ENCODE results near the gene SPINK1. TPM values are rescaled to one million over a fixed set of nuclear protein-coding genes. Genes with fewer than 3 reads are reported as not detected.
"Not testable (repeated sequence)": the region's sequence is repeated elsewhere in the genome, so short reads cannot be mapped to it uniquely, and the experiment has no call there.

SPINK1 gene
- total RNA-seq, 1 donor from 2014 or later: not detected

- DNase-seq: no peak
- Histone ChIP-seq H3K36me3 (no peaks in the 10 kb centered on the region), H3K27me3 (peaks cover 3% of the 10 kb centered on the region), H3K4me3 (no peak overlapping the region), H3K4me1 (no peaks in the 10 kb centered on the region), H3K9me3 (no peaks in the 10 kb centered on the region), H3K27ac (no peak overlapping the region)
- TF ChIP-seq CTCF (IDR thresholded peaks at IDR 0.05): peak; percentile 89
- intact Hi-C loops (cut with DNase I): loop anchor here (10.0 kb wide), 1 partner anchor 198 kb away; no protein-coding TSS in a partner anchor
- peak; percentile 93 for ATAC-seq
Observed at GRCh38 chr5:147822686-147823491, 8.6 kb downstream of the SPINK1 start.

GRCh38 chr5:147822222-147822621, 9.2 kb downstream of the SPINK1 start:
- not testable (repeated sequence) for ATAC-seq, DNase-seq
- intact Hi-C loops (cut with DNase I): loop anchor here (10.0 kb wide), 1 partner anchor 197 kb away; no protein-coding TSS in a partner anchor

GRCh38 chr5:147821766-147822165, 9.7 kb downstream of the SPINK1 start:
- H3K27me3 ChIP-seq: peaks cover 3% of the 10 kb centered on the region
- peak; percentile 58 for ATAC-seq
- H3K27ac ChIP-seq: no peak overlapping the region
- no peak for TF ChIP-seq CTCF (IDR thresholded peaks at IDR 0.05)
- intact Hi-C loops (cut with DNase I): loop anchor here (10.0 kb wide), 1 partner anchor 197 kb away; no protein-coding TSS in a partner anchor
- H3K36me3 ChIP-seq: no peaks in the 10 kb centered on the region
- H3K4me3 ChIP-seq: no peak overlapping the region
- DNase-seq: no peak
- H3K4me1 ChIP-seq: no peaks in the 10 kb centered on the region
- H3K9me3 ChIP-seq: no peaks in the 10 kb centered on the region

More at GRCh38 chr5:147822222-147822621, 9.2 kb downstream of the SPINK1 start:
- not testable (repeated sequence) for H3K36me3 ChIP-seq, H3K4me1 ChIP-seq, H3K9me3 ChIP-seq, H3K27me3 ChIP-seq, H3K4me3 ChIP-seq, H3K27ac ChIP-seq

- TF ChIP-seq CTCF (IDR thresholded peaks at IDR 0.05): no peak
- DNase-seq (no peak), ATAC-seq (no peak)
- Histone ChIP-seq H3K36me3 (no peaks in the 10 kb centered on the region), H3K4me1 (no peaks in the 10 kb centered on the region), H3K27ac (no peak overlapping the region), H3K4me3 (no peak overlapping the region), H3K27me3 (no peaks in the 10 kb centered on the region), H3K9me3 (no peaks in the 10 kb centered on the region)
- intact Hi-C loops (cut with DNase I): no loop called here
Observed at GRCh38 chr5:147819261-147819770, 12.2 kb downstream of the SPINK1 start.

- Histone ChIP-seq H3K27ac (no peak overlapping the region), H3K4me1 (no peaks in the 10 kb centered on the region), H3K9me3 (no peaks in the 10 kb centered on the region), H3K27me3 (no peaks in the 10 kb centered on the region), H3K36me3 (no peaks in the 10 kb centered on the region), H3K4me3 (no peak overlapping the region)
- no peak for TF ChIP-seq CTCF (IDR thresholded peaks at IDR 0.05)
- intact Hi-C loops (cut with DNase I): no loop called here
- DNase-seq (no peak), ATAC-seq (peak; percentile 92)
Observed at GRCh38 chr5:147818290-147818689, 13.2 kb downstream of the SPINK1 start.

DNA sequence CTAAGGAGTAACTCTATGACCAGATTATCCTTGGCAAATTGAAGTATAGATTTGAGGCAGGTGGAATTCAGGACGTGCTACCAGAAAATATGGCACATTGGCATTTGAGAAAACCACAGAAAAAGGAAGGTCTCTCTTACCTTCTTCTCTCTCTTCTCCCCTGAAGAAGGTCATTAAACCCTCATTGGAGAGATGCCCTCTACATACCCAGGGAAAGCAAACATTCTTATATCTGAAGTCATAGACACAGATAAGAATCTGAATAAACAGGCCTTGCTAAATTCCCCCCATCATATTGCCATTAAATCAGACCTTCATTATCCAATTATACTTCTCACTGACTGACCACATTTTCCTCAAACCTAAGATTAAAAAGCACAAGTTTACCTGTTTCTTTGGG, 17.8 kb downstream of the SPINK1 start:
- ATAC-seq (no peak), DNase-seq (no peak)
- no peak overlapping the region for H3K4me3 ChIP-seq
- no peaks in the 10 kb centered on the region for H3K9me3 ChIP-seq
- H3K27me3 ChIP-seq: no peaks in the 10 kb centered on the region
- TF ChIP-seq CTCF (IDR thresholded peaks at IDR 0.05): no peak
- intact Hi-C loops (cut with DNase I): no loop called here
- H3K4me1 ChIP-seq: no peaks in the 10 kb centered on the region
- no peaks in the 10 kb centered on the region for H3K36me3 ChIP-seq
- H3K27ac ChIP-seq: no peak overlapping the region

Data from upper lobe of right lung (tissue), 1 donor.